ENCODE measurements around the gene SLC9C2. TPM values are rescaled to one million over a fixed set of nuclear protein-coding genes. Genes with fewer than 3 reads are reported as not detected.
"Not testable (repeated sequence)": the region's sequence is repeated elsewhere in the genome, so short reads cannot be mapped to it uniquely, and the experiment has no call there.

SLC9C2 gene
- total and polyA plus RNA-seq, 8 donors = 0.14 to 0.86 (median 0.39) TPM

DNA sequence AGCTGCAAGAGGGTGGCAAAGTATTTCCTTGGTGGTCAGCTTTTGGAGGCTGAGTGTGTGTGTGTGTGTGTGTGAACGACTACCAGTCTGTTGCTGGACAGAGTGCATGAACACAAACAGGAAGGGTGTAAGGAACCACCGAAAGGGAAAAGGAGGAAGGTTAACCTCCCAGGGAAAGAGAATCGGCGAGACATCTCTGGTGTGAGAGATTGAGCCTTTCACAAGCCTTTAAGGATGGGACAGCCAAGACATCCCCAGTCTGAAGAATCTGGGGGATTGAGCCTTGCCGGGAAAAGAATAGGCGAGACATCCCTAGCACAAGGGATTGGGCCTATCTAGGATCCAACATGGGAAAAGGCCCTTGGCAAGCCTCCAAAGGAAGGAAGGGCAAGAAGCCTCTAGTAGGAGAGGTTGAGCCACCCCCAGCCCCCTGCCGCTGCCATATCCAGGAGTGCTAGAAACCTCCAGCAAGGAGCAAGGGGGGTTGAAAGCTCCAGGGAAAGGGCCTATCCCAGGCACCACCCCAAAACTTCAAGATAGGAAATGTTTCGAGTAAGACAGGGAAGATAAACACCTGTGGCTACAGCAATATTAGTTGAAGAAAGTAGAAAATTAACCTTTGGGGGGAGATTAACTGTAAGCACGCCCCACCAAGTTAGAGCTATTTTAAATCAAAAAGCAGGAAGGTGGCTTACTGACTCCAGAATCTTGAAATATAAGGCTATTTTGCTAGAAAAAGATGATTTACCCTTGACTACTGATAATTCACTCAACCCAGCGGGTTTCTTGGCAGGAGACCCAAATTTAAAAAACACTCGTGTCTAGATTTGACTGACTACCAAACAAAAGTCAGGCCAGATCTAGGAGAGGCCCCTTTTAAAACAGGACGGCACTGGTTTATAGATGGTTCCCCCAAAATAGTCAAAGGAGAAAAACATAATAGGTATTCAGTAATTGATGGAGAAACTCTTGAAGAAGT lies 35.5 kb upstream of the SLC9C2 start:
- no peak overlapping the region for H3K27ac ChIP-seq
- intact Hi-C loops (cut with DNase I) = no loop called here
- no peak for ATAC-seq
- H3K36me3 ChIP-seq = no peaks in the 10 kb centered on the region
- peaks cover 0 to 4% of the 10 kb centered on the region in 2 donors for H3K9me3 ChIP-seq
- no peak overlapping the region for H3K4me3 ChIP-seq
- TF ChIP-seq, protein P1, sequence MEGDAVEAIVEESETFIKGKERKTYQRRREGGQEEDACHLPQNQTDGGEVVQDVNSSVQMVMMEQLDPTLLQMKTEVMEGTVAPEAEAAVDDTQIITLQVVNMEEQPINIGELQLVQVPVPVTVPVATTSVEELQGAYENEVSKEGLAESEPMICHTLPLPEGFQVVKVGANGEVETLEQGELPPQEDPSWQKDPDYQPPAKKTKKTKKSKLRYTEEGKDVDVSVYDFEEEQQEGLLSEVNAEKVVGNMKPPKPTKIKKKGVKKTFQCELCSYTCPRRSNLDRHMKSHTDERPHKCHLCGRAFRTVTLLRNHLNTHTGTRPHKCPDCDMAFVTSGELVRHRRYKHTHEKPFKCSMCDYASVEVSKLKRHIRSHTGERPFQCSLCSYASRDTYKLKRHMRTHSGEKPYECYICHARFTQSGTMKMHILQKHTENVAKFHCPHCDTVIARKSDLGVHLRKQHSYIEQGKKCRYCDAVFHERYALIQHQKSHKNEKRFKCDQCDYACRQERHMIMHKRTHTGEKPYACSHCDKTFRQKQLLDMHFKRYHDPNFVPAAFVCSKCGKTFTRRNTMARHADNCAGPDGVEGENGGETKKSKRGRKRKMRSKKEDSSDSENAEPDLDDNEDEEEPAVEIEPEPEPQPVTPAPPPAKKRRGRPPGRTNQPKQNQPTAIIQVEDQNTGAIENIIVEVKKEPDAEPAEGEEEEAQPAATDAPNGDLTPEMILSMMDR (IDR thresholded peaks at IDR 0.05) = no peak
- DNase-seq = no peak
- H3K27me3 ChIP-seq = no peaks in the 10 kb centered on the region
- H3K4me1 ChIP-seq = no peaks in the 10 kb centered on the region

GRCh38 chr1:173637236-173638042 lies 34.6 kb upstream of the SLC9C2 start:
- H3K9me3 ChIP-seq; ATAC-seq; H3K27ac ChIP-seq; H3K4me3 ChIP-seq; H3K27me3 ChIP-seq; H3K4me1 ChIP-seq; H3K36me3 ChIP-seq; DNase-seq; intact Hi-C loops (cut with DNase I): not testable (repeated sequence)

DNA sequence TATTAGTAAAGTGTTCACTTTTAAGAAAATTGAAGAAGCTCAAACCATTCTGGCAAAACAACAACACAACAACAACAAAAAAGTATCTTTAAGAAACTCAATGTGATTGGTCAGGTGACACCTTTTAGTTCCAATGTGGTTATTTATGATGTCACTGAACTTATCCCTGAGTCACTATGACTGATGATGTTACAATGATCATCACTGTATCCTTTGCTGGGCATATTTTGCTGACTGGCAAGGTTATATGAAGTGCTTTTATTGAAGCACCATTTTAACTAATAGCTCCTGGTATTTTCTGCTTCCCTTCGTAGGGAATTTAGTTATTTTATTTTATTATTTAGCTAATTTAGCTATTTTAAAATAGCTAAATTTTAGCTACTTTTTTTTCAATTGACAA lies 32.2 kb upstream of the SLC9C2 start, which contains the start of gene TEX50:
TEX50 (plus strand) TSS at position 223 of the 400 bp plus-strand sequence. CDS start 184 bp downstream, outside the sequence.
- H3K27ac ChIP-seq = no peak within 1 kb of the TSS
- H3K27me3 ChIP-seq = no peaks in the 10 kb centered on the region
- no peaks in the 10 kb centered on the region for H3K36me3 ChIP-seq
- no peaks in the 10 kb centered on the region for H3K4me1 ChIP-seq
- intact Hi-C loops (cut with DNase I) = no loop called here
- H3K4me3 ChIP-seq = no peak within 1 kb of the TSS
- ATAC-seq = no peak
- DNase-seq = no peak
- peaks cover 0 to 4% of the 10 kb centered on the region in 2 donors for H3K9me3 ChIP-seq
- TF ChIP-seq, protein P1 (IDR thresholded peaks at IDR 0.05) = no peak

GRCh38 chr1:173628888-173629287 lies 26.0 kb upstream of the SLC9C2 start:
- Histone ChIP-seq H3K4me3 (no peak overlapping the region), H3K4me1 (no peaks in the 10 kb centered on the region), H3K27me3 (no peaks in the 10 kb centered on the region), H3K27ac (no peak overlapping the region), H3K36me3 (no peaks in the 10 kb centered on the region), H3K9me3 (no peaks in the 10 kb centered on the region)
- ATAC-seq (no peak), DNase-seq (no peak)
- TF ChIP-seq, protein P1 (IDR thresholded peaks at IDR 0.05) = no peak
- intact Hi-C loops (cut with DNase I) = no loop called here

DNA sequence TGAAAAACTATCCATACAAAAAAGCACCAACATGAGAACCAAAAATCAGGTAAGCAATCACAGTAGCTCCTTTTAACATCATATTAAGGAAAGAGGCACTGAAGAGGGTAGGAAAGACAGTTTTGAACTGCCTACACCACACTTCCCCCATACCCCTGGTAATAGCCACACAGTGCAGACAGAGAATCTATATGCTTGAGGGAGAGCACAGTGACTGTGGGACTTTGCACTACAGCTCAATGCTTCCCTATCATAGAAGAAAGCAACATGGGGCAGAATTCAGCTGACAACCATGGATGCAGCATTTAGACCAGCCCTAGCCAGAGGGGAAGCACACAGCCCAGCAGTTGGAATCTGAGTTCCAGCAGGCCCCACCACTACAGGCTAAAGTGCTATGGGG lies 24.4 kb upstream of the SLC9C2 start:
- H3K9me3 ChIP-seq = peaks cover 0 to 4% of the 10 kb centered on the region in 2 donors
- H3K4me3 ChIP-seq = no peak overlapping the region
- TF ChIP-seq, protein P1 (IDR thresholded peaks at IDR 0.05) = no peak
- ATAC-seq = no peak
- intact Hi-C loops (cut with DNase I) = no loop called here
- no peaks in the 10 kb centered on the region for H3K27me3 ChIP-seq
- no peak for DNase-seq
- H3K4me1 ChIP-seq = no peaks in the 10 kb centered on the region
- H3K36me3 ChIP-seq = no peaks in the 10 kb centered on the region
- H3K27ac ChIP-seq = no peak overlapping the region

Measured in left lung (tissue), 10 donors.